ENCODE results near the gene LTBP3.
A peak's percentile ranks its signal among the peaks of the same experiment; 100 is the strongest.

The LTBP3 gene

GRCh38 chr11:65577756-65578109, 19.6 kb upstream of the LTBP3 start:
- Histone ChIP-seq H3K4me1 (ENCODE audit: control insufficient read depth in 2 of 2, insufficient read depth in 2 of 2, low read length in 2 of 2) (peaks cover 48 to 51% of the 10 kb centered on the region in 2 donors), H3K36me3 (ENCODE audit: control insufficient read depth in 2 of 2, insufficient read depth in 2 of 2, low read length in 2 of 2) (peaks cover 16 to 26% of the 10 kb centered on the region in 2 donors), H3K27me3 (ENCODE audit: control insufficient read depth in 2 of 2, insufficient read depth in 2 of 2, low read length in 2 of 2) (no peaks in the 10 kb centered on the region), H3K9ac (ENCODE audit: low read depth in 1 of 2, low read length in 2 of 2) (peak overlapping the region; percentile 85 to 87), H3K27ac (ENCODE audit: low read depth in 2 of 2, low read length in 2 of 2) (peak overlapping the region; percentile 81 to 90), H3K9me3 (ENCODE audit: control insufficient read depth in 2 of 2, low read length in 2 of 2) (no peaks in the 10 kb centered on the region), H3K4me3 (ENCODE audit: low read length in 2 of 2) (peak overlapping the region; percentile 66 to 79)

GRCh38 chr11:65576867-65577755, 19.0 kb upstream of the LTBP3 start:
- H3K4me1 ChIP-seq (ENCODE audit: control insufficient read depth in 2 of 2, insufficient read depth in 2 of 2, low read length in 2 of 2): peaks cover 48 to 51% of the 10 kb centered on the region in 2 donors
- H3K9ac ChIP-seq (ENCODE audit: low read depth in 1 of 2, low read length in 2 of 2): peak overlapping the region; percentile 85 to 87

GRCh38 chr11:65576232-65576866, 18.2 kb upstream of the LTBP3 start:
- H3K9me3 ChIP-seq (ENCODE audit: control insufficient read depth in 2 of 2, low read length in 2 of 2): no peaks in the 10 kb centered on the region
- H3K4me1 ChIP-seq (ENCODE audit: control insufficient read depth in 2 of 2, insufficient read depth in 2 of 2, low read length in 2 of 2): peaks cover 56 to 59% of the 10 kb centered on the region in 2 donors
- H3K4me3 ChIP-seq (ENCODE audit: low read length in 2 of 2): peak overlapping the region; percentile 66 to 79
- H3K36me3 ChIP-seq (ENCODE audit: control insufficient read depth in 2 of 2, insufficient read depth in 2 of 2, low read length in 2 of 2): peaks cover 12 to 21% of the 10 kb centered on the region in 2 donors
- no peaks in the 10 kb centered on the region for H3K27me3 ChIP-seq (ENCODE audit: control insufficient read depth in 2 of 2, insufficient read depth in 2 of 2, low read length in 2 of 2)
- H3K27ac ChIP-seq (ENCODE audit: low read depth in 2 of 2, low read length in 2 of 2): peak overlapping the region; percentile 81 to 90
- peak overlapping the region; percentile 85 to 87 for H3K9ac ChIP-seq (ENCODE audit: low read depth in 1 of 2, low read length in 2 of 2)

More at GRCh38 chr11:65576867-65577755, 19.0 kb upstream of the LTBP3 start:
- H3K36me3 ChIP-seq (ENCODE audit: control insufficient read depth in 2 of 2, insufficient read depth in 2 of 2, low read length in 2 of 2): peaks cover 16 to 26% of the 10 kb centered on the region in 2 donors
- peak overlapping the region; percentile 81 to 90 for H3K27ac ChIP-seq (ENCODE audit: low read depth in 2 of 2, low read length in 2 of 2)
- no peaks in the 10 kb centered on the region for H3K9me3 ChIP-seq (ENCODE audit: control insufficient read depth in 2 of 2, low read length in 2 of 2)
- H3K27me3 ChIP-seq (ENCODE audit: control insufficient read depth in 2 of 2, insufficient read depth in 2 of 2, low read length in 2 of 2): no peaks in the 10 kb centered on the region
- peak overlapping the region; percentile 66 to 79 for H3K4me3 ChIP-seq (ENCODE audit: low read length in 2 of 2)

- Histone ChIP-seq H3K4me1 (ENCODE audit: control insufficient read depth in 2 of 2, insufficient read depth in 2 of 2, low read length in 2 of 2) (peaks cover 62 to 65% of the 10 kb centered on the region in 2 donors), H3K27ac (ENCODE audit: low read depth in 2 of 2, low read length in 2 of 2) (peak within 1 kb of the TSS; percentile 90 to 93), H3K9me3 (ENCODE audit: control insufficient read depth in 2 of 2, low read length in 2 of 2) (no peaks in the 10 kb centered on the region), H3K27me3 (ENCODE audit: control insufficient read depth in 2 of 2, insufficient read depth in 2 of 2, low read length in 2 of 2) (no peaks in the 10 kb centered on the region), H3K36me3 (ENCODE audit: control insufficient read depth in 2 of 2, insufficient read depth in 2 of 2, low read length in 2 of 2) (peaks cover 7 to 16% of the 10 kb centered on the region in 2 donors), H3K4me3 (ENCODE audit: low read length in 2 of 2) (peak within 1 kb of the TSS; percentile 72 to 82), H3K9ac (ENCODE audit: low read depth in 1 of 2, low read length in 2 of 2) (peak within 1 kb of the TSS; percentile 85 to 87)
Observed at GRCh38 chr11:65575568-65576231, 17.5 kb upstream of the LTBP3 start, which contains the start of gene EHBP1L1. TSS of gene EHBP1L1 (plus strand) at chr11:65576053. CDS start at chr11:65576303, 250 bp downstream.

- peak overlapping the region; percentile 66 to 85 for H3K9ac ChIP-seq (ENCODE audit: low read depth in 1 of 2, low read length in 2 of 2)
- peaks cover under 1 to 10% of the 10 kb centered on the region in 2 donors for H3K36me3 ChIP-seq (ENCODE audit: control insufficient read depth in 2 of 2, insufficient read depth in 2 of 2, low read length in 2 of 2)
- peak overlapping the region; percentile 72 to 82 for H3K4me3 ChIP-seq (ENCODE audit: low read length in 2 of 2)
- H3K4me1 ChIP-seq (ENCODE audit: control insufficient read depth in 2 of 2, insufficient read depth in 2 of 2, low read length in 2 of 2): peaks cover 62 to 67% of the 10 kb centered on the region in 2 donors
- no peaks in the 10 kb centered on the region for H3K9me3 ChIP-seq (ENCODE audit: control insufficient read depth in 2 of 2, low read length in 2 of 2)
- peak overlapping the region; percentile 90 to 93 for H3K27ac ChIP-seq (ENCODE audit: low read depth in 2 of 2, low read length in 2 of 2)
- no peaks in the 10 kb centered on the region for H3K27me3 ChIP-seq (ENCODE audit: control insufficient read depth in 2 of 2, insufficient read depth in 2 of 2, low read length in 2 of 2)
Observed at GRCh38 chr11:65574811-65575567, 16.8 kb upstream of the LTBP3 start.

GRCh38 chr11:65574109-65574810, 16.1 kb upstream of the LTBP3 start:
- peaks cover 0 to 3% of the 10 kb centered on the region in 2 donors for H3K36me3 ChIP-seq (ENCODE audit: control insufficient read depth in 2 of 2, insufficient read depth in 2 of 2, low read length in 2 of 2)
- no peaks in the 10 kb centered on the region for H3K27me3 ChIP-seq (ENCODE audit: control insufficient read depth in 2 of 2, insufficient read depth in 2 of 2, low read length in 2 of 2)
- H3K27ac ChIP-seq (ENCODE audit: low read depth in 2 of 2, low read length in 2 of 2): peak overlapping the region; percentile 90 to 93
- H3K9me3 ChIP-seq (ENCODE audit: control insufficient read depth in 2 of 2, low read length in 2 of 2): no peaks in the 10 kb centered on the region
- H3K4me1 ChIP-seq (ENCODE audit: control insufficient read depth in 2 of 2, insufficient read depth in 2 of 2, low read length in 2 of 2): peaks cover 66 to 72% of the 10 kb centered on the region in 2 donors
- peak overlapping the region; percentile 72 to 82 for H3K4me3 ChIP-seq (ENCODE audit: low read length in 2 of 2)
- H3K9ac ChIP-seq (ENCODE audit: low read depth in 1 of 2, low read length in 2 of 2): peak overlapping the region; percentile 66 to 85

- no peaks in the 10 kb centered on the region for H3K9me3 ChIP-seq (ENCODE audit: control insufficient read depth in 2 of 2, low read length in 2 of 2)
- no peaks in the 10 kb centered on the region for H3K36me3 ChIP-seq (ENCODE audit: control insufficient read depth in 2 of 2, insufficient read depth in 2 of 2, low read length in 2 of 2)
- peaks cover 70 to 76% of the 10 kb centered on the region in 2 donors for H3K4me1 ChIP-seq (ENCODE audit: control insufficient read depth in 2 of 2, insufficient read depth in 2 of 2, low read length in 2 of 2)
- peak overlapping the region; percentile 70 to 93 for H3K27ac ChIP-seq (ENCODE audit: low read depth in 2 of 2, low read length in 2 of 2)
- H3K4me3 ChIP-seq (ENCODE audit: low read length in 2 of 2): peak overlapping the region; percentile 63 to 80
- no peaks in the 10 kb centered on the region for H3K27me3 ChIP-seq (ENCODE audit: control insufficient read depth in 2 of 2, insufficient read depth in 2 of 2, low read length in 2 of 2)
- H3K9ac ChIP-seq (ENCODE audit: low read depth in 1 of 2, low read length in 2 of 2): peak overlapping the region; percentile 56 to 64
Observed at GRCh38 chr11:65573391-65574079, 15.4 kb upstream of the LTBP3 start.

GRCh38 chr11:65572356-65573051, 14.3 kb upstream of the LTBP3 start, which contains the start of gene FAM89B:
TSS of gene FAM89B (plus strand) at chr11:65572538. CDS start at chr11:65572670, 132 bp downstream.
- H3K27ac ChIP-seq (ENCODE audit: low read depth in 2 of 2, low read length in 2 of 2): peak within 1 kb of the TSS; percentile 67 to 93
- peaks cover 60 to 71% of the 10 kb centered on the region in 2 donors for H3K4me1 ChIP-seq (ENCODE audit: control insufficient read depth in 2 of 2, insufficient read depth in 2 of 2, low read length in 2 of 2)
- H3K9me3 ChIP-seq (ENCODE audit: control insufficient read depth in 2 of 2, low read length in 2 of 2): no peaks in the 10 kb centered on the region
- no peaks in the 10 kb centered on the region for H3K27me3 ChIP-seq (ENCODE audit: control insufficient read depth in 2 of 2, insufficient read depth in 2 of 2, low read length in 2 of 2)
- peaks cover 0 to 3% of the 10 kb centered on the region in 2 donors for H3K36me3 ChIP-seq (ENCODE audit: control insufficient read depth in 2 of 2, insufficient read depth in 2 of 2, low read length in 2 of 2)
- H3K4me3 ChIP-seq (ENCODE audit: low read length in 2 of 2): peak within 1 kb of the TSS; percentile 90 to 95
- peak within 1 kb of the TSS; percentile 56 to 64 for H3K9ac ChIP-seq (ENCODE audit: low read depth in 1 of 2, low read length in 2 of 2)

Measured in mucosa of rectum (tissue), 2 donors.